HL-60 (cell line): Measurements from ENCODE around the gene PLXNA2.

ENCODE experiments used
- GABPA ChIP-seq: IDR thresholded peaks from 2 replicates; pipeline ENCODE4 v1.6.1; 2012; ENCODE audit warnings: low read depth
- POLR2AphosphoS5 ChIP-seq: IDR thresholded peaks from 2 replicates; pipeline ENCODE4 v1.6.1; 2012; ENCODE audit warnings: low read depth
- SPI1 ChIP-seq: IDR thresholded peaks from 2 replicates; pipeline ENCODE4 v1.6.1; 2012; ENCODE audit warnings: low read depth, mild to moderate bottlenecking, borderline replicate concordance
- TF ChIP-seq, protein P1 (sequence below): IDR thresholded peaks from one replicate; pipeline ENCODE4 v1.5.1; 2011; ENCODE audit warnings: low read length, control low read depth, inconsistent platforms; ENCODE audit not compliant: insufficient read depth
- TF ChIP-seq, protein P2 (sequence below): IDR thresholded peaks from 2 replicates; pipeline ENCODE4 v1.6.1; 2012; ENCODE audit warnings: low read depth; ENCODE audit not compliant: insufficient replicate concordance

DNA sequence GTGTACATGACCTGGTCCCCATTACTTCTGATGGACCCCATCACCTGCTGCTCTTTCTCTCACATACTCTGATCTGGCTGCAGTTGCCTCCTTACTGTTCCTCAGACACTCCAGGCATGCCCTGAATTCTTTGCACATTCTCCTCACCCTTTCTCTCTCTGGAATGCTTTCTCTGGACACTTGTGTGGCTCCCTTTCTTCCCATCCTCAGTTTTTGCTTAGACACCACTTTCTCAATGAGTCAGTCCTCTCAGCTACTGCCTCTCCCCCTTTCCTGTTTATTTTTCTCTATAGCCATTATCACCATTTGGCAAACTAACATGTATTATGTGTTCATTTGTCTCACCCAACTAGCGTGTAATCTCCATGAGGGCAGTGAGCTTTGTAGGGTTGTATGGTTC lies 28.1 kb downstream of the PLXNA2 start:
- TF ChIP-seq, protein P1, sequence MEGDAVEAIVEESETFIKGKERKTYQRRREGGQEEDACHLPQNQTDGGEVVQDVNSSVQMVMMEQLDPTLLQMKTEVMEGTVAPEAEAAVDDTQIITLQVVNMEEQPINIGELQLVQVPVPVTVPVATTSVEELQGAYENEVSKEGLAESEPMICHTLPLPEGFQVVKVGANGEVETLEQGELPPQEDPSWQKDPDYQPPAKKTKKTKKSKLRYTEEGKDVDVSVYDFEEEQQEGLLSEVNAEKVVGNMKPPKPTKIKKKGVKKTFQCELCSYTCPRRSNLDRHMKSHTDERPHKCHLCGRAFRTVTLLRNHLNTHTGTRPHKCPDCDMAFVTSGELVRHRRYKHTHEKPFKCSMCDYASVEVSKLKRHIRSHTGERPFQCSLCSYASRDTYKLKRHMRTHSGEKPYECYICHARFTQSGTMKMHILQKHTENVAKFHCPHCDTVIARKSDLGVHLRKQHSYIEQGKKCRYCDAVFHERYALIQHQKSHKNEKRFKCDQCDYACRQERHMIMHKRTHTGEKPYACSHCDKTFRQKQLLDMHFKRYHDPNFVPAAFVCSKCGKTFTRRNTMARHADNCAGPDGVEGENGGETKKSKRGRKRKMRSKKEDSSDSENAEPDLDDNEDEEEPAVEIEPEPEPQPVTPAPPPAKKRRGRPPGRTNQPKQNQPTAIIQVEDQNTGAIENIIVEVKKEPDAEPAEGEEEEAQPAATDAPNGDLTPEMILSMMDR, result no peak
- TF ChIP-seq POLR2AphosphoS5 (no peak), GABPA (no peak), SPI1 (no peak)
- TF ChIP-seq, protein P2, sequence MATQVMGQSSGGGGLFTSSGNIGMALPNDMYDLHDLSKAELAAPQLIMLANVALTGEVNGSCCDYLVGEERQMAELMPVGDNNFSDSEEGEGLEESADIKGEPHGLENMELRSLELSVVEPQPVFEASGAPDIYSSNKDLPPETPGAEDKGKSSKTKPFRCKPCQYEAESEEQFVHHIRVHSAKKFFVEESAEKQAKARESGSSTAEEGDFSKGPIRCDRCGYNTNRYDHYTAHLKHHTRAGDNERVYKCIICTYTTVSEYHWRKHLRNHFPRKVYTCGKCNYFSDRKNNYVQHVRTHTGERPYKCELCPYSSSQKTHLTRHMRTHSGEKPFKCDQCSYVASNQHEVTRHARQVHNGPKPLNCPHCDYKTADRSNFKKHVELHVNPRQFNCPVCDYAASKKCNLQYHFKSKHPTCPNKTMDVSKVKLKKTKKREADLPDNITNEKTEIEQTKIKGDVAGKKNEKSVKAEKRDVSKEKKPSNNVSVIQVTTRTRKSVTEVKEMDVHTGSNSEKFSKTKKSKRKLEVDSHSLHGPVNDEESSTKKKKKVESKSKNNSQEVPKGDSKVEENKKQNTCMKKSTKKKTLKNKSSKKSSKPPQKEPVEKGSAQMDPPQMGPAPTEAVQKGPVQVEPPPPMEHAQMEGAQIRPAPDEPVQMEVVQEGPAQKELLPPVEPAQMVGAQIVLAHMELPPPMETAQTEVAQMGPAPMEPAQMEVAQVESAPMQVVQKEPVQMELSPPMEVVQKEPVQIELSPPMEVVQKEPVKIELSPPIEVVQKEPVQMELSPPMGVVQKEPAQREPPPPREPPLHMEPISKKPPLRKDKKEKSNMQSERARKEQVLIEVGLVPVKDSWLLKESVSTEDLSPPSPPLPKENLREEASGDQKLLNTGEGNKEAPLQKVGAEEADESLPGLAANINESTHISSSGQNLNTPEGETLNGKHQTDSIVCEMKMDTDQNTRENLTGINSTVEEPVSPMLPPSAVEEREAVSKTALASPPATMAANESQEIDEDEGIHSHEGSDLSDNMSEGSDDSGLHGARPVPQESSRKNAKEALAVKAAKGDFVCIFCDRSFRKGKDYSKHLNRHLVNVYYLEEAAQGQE, result no peak
